Measurements from ENCODE around the gene PHF20.
"Not testable (repeated sequence)": the region's sequence is repeated elsewhere in the genome, so short reads cannot be mapped to it uniquely, and the experiment has no call there.

The PHF20 gene

GRCh38 chr20:35771689-35772562 is at the start of gene PHF20:
TSS of gene PHF20 (plus strand) at chr20:35772015. CDS start at chr20:35801523, 29,508 bp downstream.
- DNase-seq (ENCODE audit: low read depth in 1 of 2, low spot score in 1 of 2) = peak; percentile 100

- DNase-seq (ENCODE audit: low read depth in 1 of 2, low spot score in 1 of 2) = not testable (repeated sequence)
Measured at GRCh38 chr20:35723275-35723639, 48.6 kb upstream of the PHF20 start.

- not testable (repeated sequence) for DNase-seq (ENCODE audit: low read depth in 1 of 2, low spot score in 1 of 2)
Measured at GRCh38 chr20:35723652-35724320, 48.0 kb upstream of the PHF20 start.

GRCh38 chr20:35724321-35725230 is 47.2 kb upstream of the PHF20 start:
- DNase-seq (ENCODE audit: low read depth in 1 of 2, low spot score in 1 of 2) = no peak

- DNase-seq (ENCODE audit: low read depth in 1 of 2, low spot score in 1 of 2) = no peak
Measured at GRCh38 chr20:35726842-35727711, 44.7 kb upstream of the PHF20 start.

GRCh38 chr20:35729283-35729807 is 42.5 kb upstream of the PHF20 start:
- no peak for DNase-seq (ENCODE audit: low read depth in 1 of 2, low spot score in 1 of 2)

- DNase-seq (ENCODE audit: low read depth in 1 of 2, low spot score in 1 of 2) = no peak
Measured at GRCh38 chr20:35729836-35730582, 41.8 kb upstream of the PHF20 start.

GRCh38 chr20:35730583-35731468 is 41.0 kb upstream of the PHF20 start:
- no peak for DNase-seq (ENCODE audit: low read depth in 1 of 2, low spot score in 1 of 2)

- DNase-seq (ENCODE audit: low read depth in 1 of 2, low spot score in 1 of 2) = no peak
Measured at GRCh38 chr20:35731469-35731788, 40.4 kb upstream of the PHF20 start.

- no peak for DNase-seq (ENCODE audit: low read depth in 1 of 2, low spot score in 1 of 2)
Measured at GRCh38 chr20:35731862-35732643, 39.8 kb upstream of the PHF20 start.

- DNase-seq (ENCODE audit: low read depth in 1 of 2, low spot score in 1 of 2) = no peak
Measured at GRCh38 chr20:35732644-35732982, 39.2 kb upstream of the PHF20 start.

GRCh38 chr20:35734374-35734773 is 37.4 kb upstream of the PHF20 start:
- DNase-seq (ENCODE audit: low read depth in 1 of 2, low spot score in 1 of 2) = no peak

- no peak for DNase-seq (ENCODE audit: low read depth in 1 of 2, low spot score in 1 of 2)
Measured at GRCh38 chr20:35734777-35735649, 36.8 kb upstream of the PHF20 start.

- DNase-seq (ENCODE audit: low read depth in 1 of 2, low spot score in 1 of 2) = no peak
Measured at GRCh38 chr20:35735826-35736470, 35.9 kb upstream of the PHF20 start.

- DNase-seq (ENCODE audit: low read depth in 1 of 2, low spot score in 1 of 2) = no peak
Measured at GRCh38 chr20:35737865-35738333, 33.9 kb upstream of the PHF20 start.

- no peak for DNase-seq (ENCODE audit: low read depth in 1 of 2, low spot score in 1 of 2)
Measured at GRCh38 chr20:35738410-35739179, 33.2 kb upstream of the PHF20 start.

Data from activated T-helper 1 cell treated with anti-CD3 and anti-CD28 coated beads, Interleukin-2, amount 50 U/mL, for 16 hours (primary cell).